ENCODE results near the gene CLDN24. TPM values are rescaled to one million over a fixed set of nuclear protein-coding genes. Genes with fewer than 3 reads are reported as not detected.

CLDN24 gene
- total RNA-seq, 1 experiment from 2014 or later: not detected

GRCh38 chr4:183348136-183348535 is 25.9 kb upstream of the CLDN24 start:
- intact Hi-C loops (cut with micrococcal nuclease; ENCODE audit: unreplicated experiment): no loop called here
- no TSS peak for BruUV-seq (replicated peaks)
- H3K36me3 ChIP-seq (ENCODE audit: control insufficient read depth, insufficient read depth, low read length): no peaks in the 10 kb centered on the region
- in situ Hi-C loops (cut with HindIII; ENCODE audit: low pct_unique_long_range_greater_than_20kb, low sequenced_read_pairs): no loop called here
- H3K27ac ChIP-seq (ENCODE audit: low read length): no peak overlapping the region
- H3K27me3 ChIP-seq (ENCODE audit: control insufficient read depth, insufficient read depth, low read length): no peaks in the 10 kb centered on the region
- TF ChIP-seq TCF7L2 (IDR thresholded peaks at IDR 0.05; ENCODE audit: low read depth, low read length): no peak
- no peak for TF ChIP-seq SIN3A (IDR thresholded peaks at IDR 0.05; ENCODE audit: borderline replicate concordance, insufficient read depth, low read depth, low read length)
- TF ChIP-seq, protein P1, sequence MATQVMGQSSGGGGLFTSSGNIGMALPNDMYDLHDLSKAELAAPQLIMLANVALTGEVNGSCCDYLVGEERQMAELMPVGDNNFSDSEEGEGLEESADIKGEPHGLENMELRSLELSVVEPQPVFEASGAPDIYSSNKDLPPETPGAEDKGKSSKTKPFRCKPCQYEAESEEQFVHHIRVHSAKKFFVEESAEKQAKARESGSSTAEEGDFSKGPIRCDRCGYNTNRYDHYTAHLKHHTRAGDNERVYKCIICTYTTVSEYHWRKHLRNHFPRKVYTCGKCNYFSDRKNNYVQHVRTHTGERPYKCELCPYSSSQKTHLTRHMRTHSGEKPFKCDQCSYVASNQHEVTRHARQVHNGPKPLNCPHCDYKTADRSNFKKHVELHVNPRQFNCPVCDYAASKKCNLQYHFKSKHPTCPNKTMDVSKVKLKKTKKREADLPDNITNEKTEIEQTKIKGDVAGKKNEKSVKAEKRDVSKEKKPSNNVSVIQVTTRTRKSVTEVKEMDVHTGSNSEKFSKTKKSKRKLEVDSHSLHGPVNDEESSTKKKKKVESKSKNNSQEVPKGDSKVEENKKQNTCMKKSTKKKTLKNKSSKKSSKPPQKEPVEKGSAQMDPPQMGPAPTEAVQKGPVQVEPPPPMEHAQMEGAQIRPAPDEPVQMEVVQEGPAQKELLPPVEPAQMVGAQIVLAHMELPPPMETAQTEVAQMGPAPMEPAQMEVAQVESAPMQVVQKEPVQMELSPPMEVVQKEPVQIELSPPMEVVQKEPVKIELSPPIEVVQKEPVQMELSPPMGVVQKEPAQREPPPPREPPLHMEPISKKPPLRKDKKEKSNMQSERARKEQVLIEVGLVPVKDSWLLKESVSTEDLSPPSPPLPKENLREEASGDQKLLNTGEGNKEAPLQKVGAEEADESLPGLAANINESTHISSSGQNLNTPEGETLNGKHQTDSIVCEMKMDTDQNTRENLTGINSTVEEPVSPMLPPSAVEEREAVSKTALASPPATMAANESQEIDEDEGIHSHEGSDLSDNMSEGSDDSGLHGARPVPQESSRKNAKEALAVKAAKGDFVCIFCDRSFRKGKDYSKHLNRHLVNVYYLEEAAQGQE (IDR thresholded peaks at IDR 0.05; ENCODE audit: insufficient read depth in 1 of 2, low read depth in 2 of 2, low read length in 1 of 2): no peak
- no peak for TF ChIP-seq POLR2AphosphoS5 (IDR thresholded peaks at IDR 0.05; ENCODE audit: low read depth, low read length)
- no peak for TF ChIP-seq CTCF (IDR thresholded peaks at IDR 0.05)
- no peaks in the 10 kb centered on the region for H3K4me1 ChIP-seq (ENCODE audit: control insufficient read depth, insufficient read depth, low read length)
- DNase-seq (ENCODE audit: low read depth, low spot score): no peak
- ATAC-seq: no peak
- H3K4me3 ChIP-seq (ENCODE audit: low read depth in 2 of 2, low read length in 2 of 2): no peak overlapping the region
- no peaks in the 10 kb centered on the region for H3K9me3 ChIP-seq (ENCODE audit: control insufficient read depth, insufficient read depth, low read depth, low read length)
- ChIA-PET CTCF (no interaction called here), POLR2A (no interaction called here)

DNA sequence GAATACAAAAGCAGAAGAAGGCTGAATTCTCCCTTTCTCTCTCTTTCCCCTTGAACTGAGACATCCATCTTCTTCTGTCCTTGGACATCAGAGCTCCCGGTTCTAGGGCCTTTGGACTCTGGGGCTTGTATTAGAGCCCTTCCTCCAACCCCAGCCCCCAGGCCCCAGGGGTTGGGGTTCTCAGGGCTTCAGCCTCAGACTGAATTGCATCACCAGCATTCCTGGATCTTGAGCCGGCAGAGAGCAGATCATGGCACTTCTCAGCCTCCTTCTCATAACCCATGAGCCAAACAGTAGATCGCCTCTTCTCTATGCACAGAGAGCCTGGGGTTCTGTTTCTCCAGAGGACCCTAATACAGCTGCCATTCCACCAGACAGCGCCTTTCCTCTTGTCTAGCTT is 25.3 kb upstream of the CLDN24 start:
- no peak overlapping the region for H3K4me3 ChIP-seq (ENCODE audit: low read depth in 2 of 2, low read length in 2 of 2)
- DNase-seq (ENCODE audit: low read depth, low spot score): no peak
- in situ Hi-C loops (cut with HindIII; ENCODE audit: low pct_unique_long_range_greater_than_20kb, low sequenced_read_pairs): no loop called here
- POLR2A ChIA-PET: no interaction called here
- no TSS peak for BruUV-seq (replicated peaks)
- no peaks in the 10 kb centered on the region for H3K36me3 ChIP-seq (ENCODE audit: control insufficient read depth, insufficient read depth, low read length)
- no peaks in the 10 kb centered on the region for H3K4me1 ChIP-seq (ENCODE audit: control insufficient read depth, insufficient read depth, low read length)
- intact Hi-C loops (cut with micrococcal nuclease; ENCODE audit: unreplicated experiment): no loop called here
- no peaks in the 10 kb centered on the region for H3K27me3 ChIP-seq (ENCODE audit: control insufficient read depth, insufficient read depth, low read length)
- no peak for TF ChIP-seq POLR2AphosphoS5 (IDR thresholded peaks at IDR 0.05; ENCODE audit: low read depth, low read length)
- TF ChIP-seq, protein P1 (IDR thresholded peaks at IDR 0.05; ENCODE audit: insufficient read depth in 1 of 2, low read depth in 2 of 2, low read length in 1 of 2): no peak
- no peak for TF ChIP-seq SIN3A (IDR thresholded peaks at IDR 0.05; ENCODE audit: borderline replicate concordance, insufficient read depth, low read depth, low read length)
- no peak for TF ChIP-seq TCF7L2 (IDR thresholded peaks at IDR 0.05; ENCODE audit: low read depth, low read length)
- TF ChIP-seq CTCF (IDR thresholded peaks at IDR 0.05): no peak
- no peak for ATAC-seq
- no peak overlapping the region for H3K27ac ChIP-seq (ENCODE audit: low read length)
- CTCF ChIA-PET: no interaction called here
- no peaks in the 10 kb centered on the region for H3K9me3 ChIP-seq (ENCODE audit: control insufficient read depth, insufficient read depth, low read depth, low read length)

Measured in Panc1 (cell line).